ENCODE measurements around the gene HPCAL4.

HPCAL4 gene

GRCh38 chr1:39704757-39705156 is 13.5 kb upstream of the HPCAL4 start:
- Histone ChIP-seq H3K9ac (ENCODE audit: low read length) (no peak overlapping the region), H4K8ac (ENCODE audit: low read length) (no peak overlapping the region), H3K14ac (ENCODE audit: low read length in 2 of 2) (no peak overlapping the region), H2BK120ac (ENCODE audit: low read depth, low read length) (no peak overlapping the region), H3K4me3 (ENCODE audit: insufficient read depth in 1 of 2, low read depth in 1 of 2, low read length in 2 of 2) (no peak overlapping the region), H3K27ac (ENCODE audit: low read length, poor library complexity, severe bottlenecking) (no peak overlapping the region), H3K23ac (ENCODE audit: low read length in 2 of 2) (no peak overlapping the region), H2BK12ac (ENCODE audit: low read length in 2 of 2) (no peak overlapping the region), H2AK5ac (ENCODE audit: low read length, severe bottlenecking) (no peak overlapping the region), H2BK5ac (ENCODE audit: low read depth, low read length, poor library complexity, severe bottlenecking) (no peak overlapping the region), H2BK15ac (ENCODE audit: low read depth, poor library complexity, severe bottlenecking) (no peak overlapping the region), H3K27me3 (ENCODE audit: control insufficient read depth in 1 of 2, insufficient read depth in 1 of 2, low read length in 2 of 2) (peaks cover 50 to 70% of the 10 kb centered on the region in 2 experiments), H3K4ac (ENCODE audit: low read depth in 1 of 2, low read length in 2 of 2) (no peak overlapping the region), H3K4me1 (ENCODE audit: control insufficient read depth, insufficient read depth, low read depth, low read length) (no peaks in the 10 kb centered on the region), H2AFZ (ENCODE audit: low read depth, low read length) (no peak overlapping the region), H3K9me3 (ENCODE audit: control insufficient read depth, low read length) (no peaks in the 10 kb centered on the region), H3K4me2 (ENCODE audit: low read length, poor library complexity, severe bottlenecking) (no peak overlapping the region), H4K91ac (ENCODE audit: low read length) (no peak overlapping the region), H3K79me1 (replicated peaks; ENCODE audit: low read length, poor library complexity, severe bottlenecking) (no peaks in the 10 kb centered on the region), H3K36me3 (ENCODE audit: control insufficient read depth in 1 of 2, insufficient read depth in 2 of 2, low read depth in 1 of 2, low read length in 2 of 2) (no peaks in the 10 kb centered on the region), H3K18ac (ENCODE audit: low read depth in 1 of 2, low read length in 2 of 2) (no peak overlapping the region)
- no peak for DNase-seq
- WGBS, result 79% methylated on average over 1 of the region's 1 CpG

DNA sequence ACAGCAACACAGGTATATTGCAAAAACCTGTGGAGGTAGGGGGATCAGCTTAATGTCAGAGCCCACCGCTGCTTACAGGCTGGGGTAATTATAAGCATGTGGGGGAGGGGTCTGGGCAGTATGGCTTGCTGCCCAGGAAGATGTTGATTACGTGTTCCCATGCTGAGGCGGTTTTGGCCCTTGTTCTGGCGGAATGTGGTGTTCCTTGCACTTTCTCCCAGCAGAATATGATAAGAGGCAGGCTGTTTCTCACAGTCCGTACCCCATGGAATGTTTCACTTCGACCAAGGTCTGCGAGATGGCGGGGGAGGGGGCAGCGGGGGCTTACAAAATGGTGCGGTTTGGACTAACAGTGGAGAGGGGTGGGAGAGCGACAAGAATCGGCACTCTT is 9.8 kb upstream of the HPCAL4 start:
- H3K4me3 ChIP-seq (ENCODE audit: insufficient read depth in 1 of 2, low read depth in 1 of 2, low read length in 2 of 2), result peak overlapping the region in 1 of 2 experiments; percentile 18
- peaks cover 66 to 73% of the 10 kb centered on the region in 2 experiments for H3K27me3 ChIP-seq (ENCODE audit: control insufficient read depth in 1 of 2, insufficient read depth in 1 of 2, low read length in 2 of 2)
- no peak overlapping the region for H3K18ac ChIP-seq (ENCODE audit: low read depth in 1 of 2, low read length in 2 of 2)
- peaks cover 8% of the 10 kb centered on the region for H3K9me3 ChIP-seq (ENCODE audit: control insufficient read depth, low read length)
- WGBS, result 20% methylated on average over 10 of the region's 12 CpGs
- H3K4me1 ChIP-seq (ENCODE audit: control insufficient read depth, insufficient read depth, low read depth, low read length), result no peaks in the 10 kb centered on the region
- no peak overlapping the region for H3K4me2 ChIP-seq (ENCODE audit: low read length, poor library complexity, severe bottlenecking)
- H2BK120ac ChIP-seq (ENCODE audit: low read depth, low read length), result no peak overlapping the region
- H3K23ac ChIP-seq (ENCODE audit: low read length in 2 of 2), result no peak overlapping the region
- no peak overlapping the region for H2AFZ ChIP-seq (ENCODE audit: low read depth, low read length)
- no peaks in the 10 kb centered on the region for H3K36me3 ChIP-seq (ENCODE audit: control insufficient read depth in 1 of 2, insufficient read depth in 2 of 2, low read depth in 1 of 2, low read length in 2 of 2)
- no peak overlapping the region for H4K91ac ChIP-seq (ENCODE audit: low read length)
- no peak overlapping the region for H3K27ac ChIP-seq (ENCODE audit: low read length, poor library complexity, severe bottlenecking)
- no peak overlapping the region for H2BK12ac ChIP-seq (ENCODE audit: low read length in 2 of 2)
- H2AK5ac ChIP-seq (ENCODE audit: low read length, severe bottlenecking), result no peak overlapping the region
- no peak overlapping the region for H3K14ac ChIP-seq (ENCODE audit: low read length in 2 of 2)
- DNase-seq, result peak; percentile 41
- no peak overlapping the region for H2BK15ac ChIP-seq (ENCODE audit: low read depth, poor library complexity, severe bottlenecking)
- H3K4ac ChIP-seq (ENCODE audit: low read depth in 1 of 2, low read length in 2 of 2), result no peak overlapping the region
- H3K9ac ChIP-seq (ENCODE audit: low read length), result no peak overlapping the region
- H2BK5ac ChIP-seq (ENCODE audit: low read depth, low read length, poor library complexity, severe bottlenecking), result no peak overlapping the region
- no peak overlapping the region for H4K8ac ChIP-seq (ENCODE audit: low read length)
- H3K79me1 ChIP-seq (replicated peaks; ENCODE audit: low read length, poor library complexity, severe bottlenecking), result no peaks in the 10 kb centered on the region

GRCh38 chr1:39700348-39700747 is 9.1 kb upstream of the HPCAL4 start:
- H3K4me2 ChIP-seq (ENCODE audit: low read length, poor library complexity, severe bottlenecking), result no peak overlapping the region
- peaks cover 68 to 76% of the 10 kb centered on the region in 2 experiments for H3K27me3 ChIP-seq (ENCODE audit: control insufficient read depth in 1 of 2, insufficient read depth in 1 of 2, low read length in 2 of 2)
- no peak overlapping the region for H4K91ac ChIP-seq (ENCODE audit: low read length)
- no peak overlapping the region for H2BK12ac ChIP-seq (ENCODE audit: low read length in 2 of 2)
- H3K4me1 ChIP-seq (ENCODE audit: control insufficient read depth, insufficient read depth, low read depth, low read length), result no peaks in the 10 kb centered on the region
- H3K4me3 ChIP-seq (ENCODE audit: insufficient read depth in 1 of 2, low read depth in 1 of 2, low read length in 2 of 2), result no peak overlapping the region
- H3K79me1 ChIP-seq (replicated peaks; ENCODE audit: low read length, poor library complexity, severe bottlenecking), result no peaks in the 10 kb centered on the region
- WGBS, result 74% methylated on average over 2 of the region's 3 CpGs
- no peak overlapping the region for H2AFZ ChIP-seq (ENCODE audit: low read depth, low read length)
- H3K14ac ChIP-seq (ENCODE audit: low read length in 2 of 2), result no peak overlapping the region
- no peak overlapping the region for H4K8ac ChIP-seq (ENCODE audit: low read length)
- no peaks in the 10 kb centered on the region for H3K36me3 ChIP-seq (ENCODE audit: control insufficient read depth in 1 of 2, insufficient read depth in 2 of 2, low read depth in 1 of 2, low read length in 2 of 2)
- H3K9me3 ChIP-seq (ENCODE audit: control insufficient read depth, low read length), result peaks cover 8% of the 10 kb centered on the region
- H3K4ac ChIP-seq (ENCODE audit: low read depth in 1 of 2, low read length in 2 of 2), result no peak overlapping the region
- no peak overlapping the region for H3K9ac ChIP-seq (ENCODE audit: low read length)
- H2BK15ac ChIP-seq (ENCODE audit: low read depth, poor library complexity, severe bottlenecking), result no peak overlapping the region
- H3K18ac ChIP-seq (ENCODE audit: low read depth in 1 of 2, low read length in 2 of 2), result no peak overlapping the region
- DNase-seq, result no peak
- no peak overlapping the region for H3K23ac ChIP-seq (ENCODE audit: low read length in 2 of 2)
- no peak overlapping the region for H2BK120ac ChIP-seq (ENCODE audit: low read depth, low read length)
- no peak overlapping the region for H2AK5ac ChIP-seq (ENCODE audit: low read length, severe bottlenecking)
- H2BK5ac ChIP-seq (ENCODE audit: low read depth, low read length, poor library complexity, severe bottlenecking), result no peak overlapping the region
- no peak overlapping the region for H3K27ac ChIP-seq (ENCODE audit: low read length, poor library complexity, severe bottlenecking)

DNA sequence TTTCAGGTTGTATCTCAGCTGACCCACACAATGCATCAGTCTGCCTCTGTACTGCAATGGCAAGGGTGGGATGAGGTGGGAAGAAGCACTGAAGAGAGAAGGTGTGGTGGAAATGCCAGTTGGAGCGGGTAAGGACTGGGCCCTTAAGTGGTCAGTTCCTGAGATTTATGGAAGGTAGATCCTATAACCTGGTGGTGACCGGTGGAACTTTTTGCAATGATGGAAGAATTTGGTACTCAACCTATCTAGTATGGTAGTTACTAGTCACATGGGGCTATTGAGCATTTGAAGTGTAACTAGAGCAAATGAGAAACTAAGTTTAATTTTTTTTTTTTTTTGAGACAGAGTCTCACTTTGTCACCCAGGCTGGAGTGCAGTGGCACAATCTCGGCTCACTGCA is 8.2 kb upstream of the HPCAL4 start:
- WGBS, result 97% methylated on average over 2 of the region's 3 CpGs
- H3K14ac ChIP-seq (ENCODE audit: low read length in 2 of 2), result no peak overlapping the region

More for the DNA sequence above, 8.2 kb upstream of the HPCAL4 start:
- no peaks in the 10 kb centered on the region for H3K79me1 ChIP-seq (replicated peaks; ENCODE audit: low read length, poor library complexity, severe bottlenecking)
- no peak overlapping the region for H2BK12ac ChIP-seq (ENCODE audit: low read length in 2 of 2)
- no peak overlapping the region for H2AK5ac ChIP-seq (ENCODE audit: low read length, severe bottlenecking)
- no peak overlapping the region for H2BK15ac ChIP-seq (ENCODE audit: low read depth, poor library complexity, severe bottlenecking)
- no peak overlapping the region for H2BK120ac ChIP-seq (ENCODE audit: low read depth, low read length)
- H3K27ac ChIP-seq (ENCODE audit: low read length, poor library complexity, severe bottlenecking), result no peak overlapping the region
- no peak overlapping the region for H4K8ac ChIP-seq (ENCODE audit: low read length)
- H3K4me1 ChIP-seq (ENCODE audit: control insufficient read depth, insufficient read depth, low read depth, low read length), result no peaks in the 10 kb centered on the region
- H3K4ac ChIP-seq (ENCODE audit: low read depth in 1 of 2, low read length in 2 of 2), result no peak overlapping the region
- no peak overlapping the region for H4K91ac ChIP-seq (ENCODE audit: low read length)
- H3K18ac ChIP-seq (ENCODE audit: low read depth in 1 of 2, low read length in 2 of 2), result no peak overlapping the region
- H3K4me3 ChIP-seq (ENCODE audit: insufficient read depth in 1 of 2, low read depth in 1 of 2, low read length in 2 of 2), result no peak overlapping the region
- no peak overlapping the region for H3K4me2 ChIP-seq (ENCODE audit: low read length, poor library complexity, severe bottlenecking)
- H3K9ac ChIP-seq (ENCODE audit: low read length), result no peak overlapping the region
- H2BK5ac ChIP-seq (ENCODE audit: low read depth, low read length, poor library complexity, severe bottlenecking), result no peak overlapping the region
- no peaks in the 10 kb centered on the region for H3K36me3 ChIP-seq (ENCODE audit: control insufficient read depth in 1 of 2, insufficient read depth in 2 of 2, low read depth in 1 of 2, low read length in 2 of 2)
- H3K23ac ChIP-seq (ENCODE audit: low read length in 2 of 2), result no peak overlapping the region
- no peak overlapping the region for H2AFZ ChIP-seq (ENCODE audit: low read depth, low read length)
- no peak for DNase-seq
- peaks cover 8% of the 10 kb centered on the region for H3K9me3 ChIP-seq (ENCODE audit: control insufficient read depth, low read length)
- peaks cover 76 to 85% of the 10 kb centered on the region in 2 experiments for H3K27me3 ChIP-seq (ENCODE audit: control insufficient read depth in 1 of 2, insufficient read depth in 1 of 2, low read length in 2 of 2)
